ENCODE data around the gene AP2A2.

Gene AP2A2

GRCh38 chr11:933936-934335 is 8.3 kb downstream of the AP2A2 start:
- TF ChIP-seq CTCF (IDR thresholded peaks at IDR 0.05; ENCODE audit: extremely low read depth, insufficient read depth, missing control alignments): no peak
- no peak for DNase-seq (ENCODE audit: low spot score)

GRCh38 chr11:934527-934926 is 8.9 kb downstream of the AP2A2 start:
- DNase-seq (ENCODE audit: low spot score): no peak
- in situ Hi-C loops (cut with MboI; ENCODE audit: low pct_unique_long_range_greater_than_20kb, low sequenced_read_pairs, unreplicated experiment): no loop called here
- no peak for TF ChIP-seq CTCF (IDR thresholded peaks at IDR 0.05; ENCODE audit: extremely low read depth, insufficient read depth, missing control alignments)

More at GRCh38 chr11:933936-934335, 8.3 kb downstream of the AP2A2 start:
- in situ Hi-C loops (cut with MboI; ENCODE audit: low pct_unique_long_range_greater_than_20kb, low sequenced_read_pairs, unreplicated experiment): no loop called here

GRCh38 chr11:936199-936598 is 10.5 kb downstream of the AP2A2 start:
- in situ Hi-C loops (cut with MboI; ENCODE audit: low pct_unique_long_range_greater_than_20kb, low sequenced_read_pairs, unreplicated experiment): no loop called here
- TF ChIP-seq CTCF (IDR thresholded peaks at IDR 0.05; ENCODE audit: extremely low read depth, insufficient read depth, missing control alignments): no peak
- no peak for DNase-seq (ENCODE audit: low spot score)

DNA sequence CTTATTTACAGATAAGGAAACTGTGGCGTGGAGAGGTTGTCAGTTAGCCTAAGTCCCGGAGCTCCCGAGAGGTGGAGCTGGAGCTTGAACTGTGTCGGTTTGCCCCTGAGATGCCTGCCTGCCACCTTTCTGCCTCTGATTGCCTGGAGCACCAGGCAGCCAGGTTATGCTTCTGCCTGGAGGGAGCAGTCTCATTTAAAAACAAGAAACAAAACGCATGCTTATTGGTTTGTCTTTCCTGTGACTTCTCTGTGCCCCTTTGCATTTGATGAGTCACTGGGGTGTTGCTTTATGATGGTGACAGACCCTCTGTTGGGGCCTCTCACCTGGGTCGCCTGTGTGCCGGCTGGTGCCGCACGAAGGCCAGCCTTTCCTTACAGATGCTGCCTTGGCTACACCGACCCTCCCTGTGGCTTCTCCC is 12.2 kb downstream of the AP2A2 start:
- TF ChIP-seq CTCF (IDR thresholded peaks at IDR 0.05; ENCODE audit: extremely low read depth, insufficient read depth, missing control alignments): no peak
- in situ Hi-C loops (cut with MboI; ENCODE audit: low pct_unique_long_range_greater_than_20kb, low sequenced_read_pairs, unreplicated experiment): no loop called here
- no peak for DNase-seq (ENCODE audit: low spot score)

GRCh38 chr11:940496-941135 is 14.9 kb downstream of the AP2A2 start:
- no peak for TF ChIP-seq CTCF (IDR thresholded peaks at IDR 0.05; ENCODE audit: extremely low read depth, insufficient read depth, missing control alignments)
- in situ Hi-C loops (cut with MboI; ENCODE audit: low pct_unique_long_range_greater_than_20kb, low sequenced_read_pairs, unreplicated experiment): no loop called here
- no peak for DNase-seq (ENCODE audit: low spot score)

GRCh38 chr11:942823-943222 is 17.2 kb downstream of the AP2A2 start:
- in situ Hi-C loops (cut with MboI; ENCODE audit: low pct_unique_long_range_greater_than_20kb, low sequenced_read_pairs, unreplicated experiment): no loop called here
- DNase-seq (ENCODE audit: low spot score): no peak
- TF ChIP-seq CTCF (IDR thresholded peaks at IDR 0.05; ENCODE audit: extremely low read depth, insufficient read depth, missing control alignments): no peak

Data from GM13977 (cell line).